Measurements from ENCODE around the gene CYP2S1.
"Not testable (repeated sequence)": the region's sequence is repeated elsewhere in the genome, so short reads cannot be mapped to it uniquely, and the experiment has no call there.

The CYP2S1 gene

GRCh38 chr19:41226874-41227390 is 33.9 kb downstream of the CYP2S1 start:
- DNase-seq = no peak

- no peak for DNase-seq
Observed at GRCh38 chr19:41228486-41228885, 35.5 kb downstream of the CYP2S1 start.

GRCh38 chr19:41229338-41229737 is 36.3 kb downstream of the CYP2S1 start:
- not testable (repeated sequence) for DNase-seq

GRCh38 chr19:41230067-41230857 is 37.2 kb downstream of the CYP2S1 start:
- no peak for DNase-seq

GRCh38 chr19:41232686-41233085 is 39.7 kb downstream of the CYP2S1 start:
- DNase-seq = no peak

GRCh38 chr19:41233748-41234240 is 40.8 kb downstream of the CYP2S1 start:
- DNase-seq = no peak

- no peak for DNase-seq
Observed at GRCh38 chr19:41234512-41235168, 41.6 kb downstream of the CYP2S1 start.

- no peak for DNase-seq
Observed at GRCh38 chr19:41235480-41235879, 42.5 kb downstream of the CYP2S1 start.

GRCh38 chr19:41238244-41238643 is 45.2 kb downstream of the CYP2S1 start:
- no peak for DNase-seq

- DNase-seq = no peak
Observed at GRCh38 chr19:41239363-41239762, 46.3 kb downstream of the CYP2S1 start.

- no peak for DNase-seq
Observed at GRCh38 chr19:41239961-41240574, 47.0 kb downstream of the CYP2S1 start.

GRCh38 chr19:41241859-41242258 is 48.8 kb downstream of the CYP2S1 start:
- DNase-seq = no peak

- DNase-seq = no peak
Observed at GRCh38 chr19:41244117-41244516, 51.1 kb downstream of the CYP2S1 start.

GRCh38 chr19:41245843-41246242 is 52.8 kb downstream of the CYP2S1 start:
- no peak for DNase-seq

GRCh38 chr19:41248895-41249294 is 55.9 kb downstream of the CYP2S1 start:
- DNase-seq = no peak

- no peak for DNase-seq
Observed at GRCh38 chr19:41249707-41250423, 56.8 kb downstream of the CYP2S1 start.

GRCh38 chr19:41253660-41254059 is 60.6 kb downstream of the CYP2S1 start:
- DNase-seq = no peak

GRCh38 chr19:41255171-41255570 is 62.2 kb downstream of the CYP2S1 start:
- DNase-seq = no peak

Data from cortex of kidney (tissue), 1 donor.